Smooth muscle cell (in vitro differentiated cells): ENCODE measurements around the gene MOK. TPM values are rescaled to one million over a fixed set of nuclear protein-coding genes. Genes with fewer than 3 reads are reported as not detected.

Experiments used
- DNase-seq: peaks from one replicate; lab custom pipeline; 2025; ENCODE audit not compliant: unreplicated experiment; lab: John Stamatoyannopoulos, UW
- H2AFZ ChIP-seq: fragments of 200-600 bp; sonication (generic); 2 replicates; pipeline ENCODE4 v1.6.0; 2016; ENCODE audit warnings: antibody characterized with exemption, low read depth, mild to moderate bottlenecking
- H3F3A ChIP-seq: fragments of 200-600 bp; sonication (generic); 2 replicates; pipeline ENCODE4 v1.6.0; 2017; ENCODE audit warnings: antibody characterized with exemption, low read depth
- H3K27ac ChIP-seq: fragments of 200-600 bp; sonication (generic); 2 replicates; pipeline ENCODE4 v1.5.1; 2016; ENCODE audit warnings: low read depth, mild to moderate bottlenecking
- H3K27me3 ChIP-seq: fragments of 200-600 bp; sonication (generic); 2 replicates; pipeline ENCODE4 v1.6.1; 2016; ENCODE audit warnings: low read depth, mild to moderate bottlenecking
- H3K36me3 ChIP-seq: fragments of 200-600 bp; sonication (generic); 2 replicates; pipeline ENCODE4 v1.5.1; 2016; ENCODE audit warnings: low read depth
- H3K4me1 ChIP-seq: fragments of 200-600 bp; sonication (generic); 2 replicates; pipeline ENCODE4 v1.5.1; 2016; ENCODE audit warnings: low read depth
- H3K4me2 ChIP-seq: fragments of 200-600 bp; sonication (generic); 2 replicates; pipeline ENCODE4 v1.6.0; 2016; ENCODE audit warnings: mild to moderate bottlenecking
- H3K4me3 ChIP-seq: fragments of 200-600 bp; sonication (generic); 2 replicates; pipeline ENCODE4 v1.5.1; 2016; ENCODE audit warnings: mild to moderate bottlenecking
- H3K79me2 ChIP-seq: fragments of 200-600 bp; sonication (generic); 2 replicates; pipeline ENCODE4 v1.6.0; 2016; ENCODE audit warnings: low read depth, mild to moderate bottlenecking
- H3K9ac ChIP-seq: fragments of 200-600 bp; sonication (generic); 2 replicates; pipeline ENCODE4 v1.6.0; 2016; ENCODE audit warnings: low read depth
- H3K9me3 ChIP-seq: fragments of 200-600 bp; sonication (generic); replicated peaks from 2 replicates; pipeline ENCODE4 v1.5.1; 2016; ENCODE audit warnings: low read depth
- H4K20me1 ChIP-seq: fragments of 200-600 bp; sonication (generic); 2 replicates; pipeline ENCODE4 v1.6.0; 2016; ENCODE audit warnings: low read depth
- WGBS: methylation state at CpG from one replicate; pipeline ENCODE4 v1.1.7; 2016; ENCODE audit warnings: low lambda C conversion rate; 5-methylcytosine and 5-hydroxymethylcytosine counted together
- polyA plus RNA-seq: library from polyadenylated mRNA; unstranded; fragments of >200 nt; fragmentation: Nextera tagmentation; extraction: Ambion mirVana; gene quantifications from 2 replicates; pipeline ENCODE4 v1.2.1, GENCODE V29; 2016
- total RNA-seq: library from RNA; depleted of rRNA; stranded (reverse); fragments of >200 nt; gene quantifications from 2 replicates; pipeline ENCODE4 v1.2.3, GENCODE V29; 2014
- TF ChIP-seq, protein P1 (sequence below): fragments of 200-600 bp; sonication (generic); IDR thresholded peaks from 2 replicates; pipeline ENCODE4 v1.5.1; 2017; ENCODE audit warnings: borderline replicate concordance, mild to moderate bottlenecking, antibody characterized with exemption; ENCODE audit not compliant: insufficient read depth, poor library complexity, severe bottlenecking

Gene MOK
- total and polyA plus RNA-seq, 2 experiments from 2014 or later = 4.7 to 6.4 TPM

DNA sequence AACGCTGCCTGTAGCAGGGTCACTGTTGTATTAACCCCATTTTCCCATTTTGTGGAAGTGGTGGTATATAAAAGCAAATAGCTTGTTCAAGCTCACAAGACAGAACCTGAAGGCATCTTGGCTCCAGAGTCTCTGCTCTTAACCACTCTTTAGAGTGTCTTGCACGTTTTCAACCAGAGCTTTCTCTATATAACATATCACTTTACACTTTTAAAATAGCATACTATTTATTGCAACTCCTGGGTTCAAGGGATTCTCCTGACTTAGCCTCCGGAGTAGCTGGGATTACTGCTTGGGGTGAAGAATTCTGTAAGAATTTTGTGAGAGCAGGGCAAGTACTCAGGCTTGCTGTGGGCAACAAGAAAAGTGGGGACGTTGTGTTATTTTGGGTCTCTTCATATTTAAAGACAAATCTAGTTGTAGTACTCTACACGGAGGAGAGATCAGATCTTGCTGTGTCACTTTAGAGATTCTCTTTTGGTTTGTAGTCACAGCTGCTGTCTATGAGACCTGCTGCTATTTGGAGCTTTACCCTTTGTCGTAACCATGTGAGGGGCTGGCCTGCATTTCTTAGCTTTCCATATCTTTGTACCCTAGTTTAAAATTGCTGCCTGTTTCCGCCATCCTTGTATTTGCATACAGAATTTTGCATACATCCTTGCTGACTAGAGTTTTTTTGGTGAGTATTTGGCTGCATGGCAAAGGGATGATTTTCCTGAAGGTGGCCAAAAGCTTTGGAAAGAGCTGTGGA, 124.5 kb downstream of the MOK start:
- Histone ChIP-seq H3K4me1 (peaks cover 28% of the 10 kb centered on the region), H3K4me2 (no peak overlapping the region), H3K36me3 (no peaks in the 10 kb centered on the region), H4K20me1 (peaks cover 95% of the 10 kb centered on the region), H3K9ac (no peak overlapping the region), H3K27me3 (no peaks in the 10 kb centered on the region), H3K79me2 (peaks cover 94% of the 10 kb centered on the region), H3F3A (peaks cover 8% of the 10 kb centered on the region), H3K4me3 (no peak overlapping the region), H2AFZ (no peak overlapping the region), H3K9me3 (no peaks in the 10 kb centered on the region), H3K27ac (no peak overlapping the region)
- TF ChIP-seq, protein P1, sequence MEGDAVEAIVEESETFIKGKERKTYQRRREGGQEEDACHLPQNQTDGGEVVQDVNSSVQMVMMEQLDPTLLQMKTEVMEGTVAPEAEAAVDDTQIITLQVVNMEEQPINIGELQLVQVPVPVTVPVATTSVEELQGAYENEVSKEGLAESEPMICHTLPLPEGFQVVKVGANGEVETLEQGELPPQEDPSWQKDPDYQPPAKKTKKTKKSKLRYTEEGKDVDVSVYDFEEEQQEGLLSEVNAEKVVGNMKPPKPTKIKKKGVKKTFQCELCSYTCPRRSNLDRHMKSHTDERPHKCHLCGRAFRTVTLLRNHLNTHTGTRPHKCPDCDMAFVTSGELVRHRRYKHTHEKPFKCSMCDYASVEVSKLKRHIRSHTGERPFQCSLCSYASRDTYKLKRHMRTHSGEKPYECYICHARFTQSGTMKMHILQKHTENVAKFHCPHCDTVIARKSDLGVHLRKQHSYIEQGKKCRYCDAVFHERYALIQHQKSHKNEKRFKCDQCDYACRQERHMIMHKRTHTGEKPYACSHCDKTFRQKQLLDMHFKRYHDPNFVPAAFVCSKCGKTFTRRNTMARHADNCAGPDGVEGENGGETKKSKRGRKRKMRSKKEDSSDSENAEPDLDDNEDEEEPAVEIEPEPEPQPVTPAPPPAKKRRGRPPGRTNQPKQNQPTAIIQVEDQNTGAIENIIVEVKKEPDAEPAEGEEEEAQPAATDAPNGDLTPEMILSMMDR = no peak
- no peak for DNase-seq
- WGBS = 73% methylated on average over 7 of the region's 7 CpGs

Other genes starting within 250 kb of the MOK start
- gene HSP90AA1, start 218.1 kb downstream of the MOK start, total RNA-seq = 436 and 568 TPM in 2 replicates
- gene HSP90AA1, start 218.1 kb downstream of the MOK start, polyA plus RNA-seq = 353 and 446 TPM in 2 replicates
- 12.0 and 22.8 TPM in 2 replicates for gene WDR20, start 165.3 kb downstream of the MOK start, total RNA-seq
- gene WDR20, start 165.3 kb downstream of the MOK start, polyA plus RNA-seq = 19.4 and 20.4 TPM in 2 replicates
- gene ZNF839, start 14.6 kb upstream of the MOK start, total RNA-seq = 5.2 and 13.1 TPM in 2 replicates
- 4.0 and 5.7 TPM in 2 replicates for gene ZNF839, start 14.6 kb upstream of the MOK start, polyA plus RNA-seq
- 36.5 and 51.8 TPM in 2 replicates for gene CINP, start 57.7 kb upstream of the MOK start, total RNA-seq
- gene CINP, start 57.7 kb upstream of the MOK start, polyA plus RNA-seq = 34.9 and 43.6 TPM in 2 replicates
- gene TECPR2, start 57.8 kb upstream of the MOK start, total RNA-seq = 11.8 and 12.2 TPM in 2 replicates
- 8.5 and 11.0 TPM in 2 replicates for gene TECPR2, start 57.8 kb upstream of the MOK start, polyA plus RNA-seq
- gene ANKRD9, start 204.6 kb upstream of the MOK start, total RNA-seq = 14.0 and 17.2 TPM in 2 replicates
- 38.9 and 40.3 TPM in 2 replicates for gene ANKRD9, start 204.6 kb upstream of the MOK start, polyA plus RNA-seq